HG03575 (cell line): ENCODE data around the gene NACA.
"Not testable (repeated sequence)": the region's sequence is repeated elsewhere in the genome, so short reads cannot be mapped to it uniquely, and the experiment has no call there.

Experiments
- ATAC-seq: cut with Tn5 transposase; IDR thresholded peaks from one replicate; pipeline ENCODE4 v1.9.1; 2021; ENCODE audit not compliant: unreplicated experiment, insufficient number of reproducible peaks, low FRiP score; ENCODE audit errors: extremely low read depth

NACA gene

GRCh38 chr12:56724972-56725722 is at the start of gene NACA:
Gene NACA, minus strand, starts transcription at chr12:56725299. Its CDS starts 778 bp downstream, at chr12:56724521.
- peak; percentile 66 for ATAC-seq

- no peak for ATAC-seq
These were observed 48.0 kb upstream of the NACA start for GRCh38 chr12:56773113-56773512.

GRCh38 chr12:56772625-56773024 is 47.5 kb upstream of the NACA start:
- ATAC-seq = no peak

GRCh38 chr12:56769868-56770267 is 44.8 kb upstream of the NACA start:
- ATAC-seq = no peak

GRCh38 chr12:56768424-56768823 is 43.3 kb upstream of the NACA start:
- ATAC-seq = no peak

GRCh38 chr12:56766535-56766934 is 41.4 kb upstream of the NACA start:
- ATAC-seq = peak; percentile 89

GRCh38 chr12:56763753-56764657 is 38.9 kb upstream of the NACA start:
- no peak for ATAC-seq

GRCh38 chr12:56761812-56762211 is 36.7 kb upstream of the NACA start:
- no peak for ATAC-seq

- no peak for ATAC-seq
These were observed 35.4 kb upstream of the NACA start for GRCh38 chr12:56760460-56760859.

- no peak for ATAC-seq
These were observed 34.3 kb upstream of the NACA start for GRCh38 chr12:56759263-56759908.

GRCh38 chr12:56758728-56759262 is 33.7 kb upstream of the NACA start:
- ATAC-seq = no peak

- ATAC-seq = not testable (repeated sequence)
These were observed 32.9 kb upstream of the NACA start for GRCh38 chr12:56757971-56758370.

- no peak for ATAC-seq
These were observed 28.5 kb upstream of the NACA start for GRCh38 chr12:56753566-56753965.

- no peak for ATAC-seq
These were observed 26.9 kb upstream of the NACA start, which contains the start of gene PRIM1 for GRCh38 chr12:56751712-56752598. Gene PRIM1, minus strand, starts transcription at chr12:56752323. Its CDS starts 25 bp downstream, at chr12:56752298.

GRCh38 chr12:56750596-56750995 is 25.5 kb upstream of the NACA start:
- ATAC-seq = not testable (repeated sequence)

- ATAC-seq = no peak
These were observed 24.8 kb upstream of the NACA start for GRCh38 chr12:56749853-56750252.

GRCh38 chr12:56749359-56749758 is 24.3 kb upstream of the NACA start:
- no peak for ATAC-seq

GRCh38 chr12:56728139-56728861 is 3.2 kb upstream of the NACA start:
- no peak for ATAC-seq
